ENCODE measurements around the gene SOAT2. TPM values are rescaled to one million over a fixed set of nuclear protein-coding genes. Genes with fewer than 3 reads are reported as not detected.
"Not testable (repeated sequence)": the region's sequence is repeated elsewhere in the genome, so short reads cannot be mapped to it uniquely, and the experiment has no call there.

The SOAT2 gene
- total RNA-seq, 1 donor from 2014 or later, result not detected

GRCh38 chr12:53112431-53112830 is 9.1 kb downstream of the SOAT2 start:
- H3K9me3 Mint-ChIP-seq; DNase-seq (ENCODE audit: low spot score); H3K4me3 Mint-ChIP-seq (ENCODE audit: low read depth); H3K27ac Mint-ChIP-seq; H3K36me3 Mint-ChIP-seq (ENCODE audit: low read depth); H3K27me3 Mint-ChIP-seq (ENCODE audit: low read depth); intact Hi-C loops (cut with micrococcal nuclease); H3K4me1 Mint-ChIP-seq (ENCODE audit: low read depth): not testable (repeated sequence)

- no peaks in the 10 kb centered on the region for H3K9me3 Mint-ChIP-seq
- no peak overlapping the region for H3K4me3 Mint-ChIP-seq (ENCODE audit: low read depth)
- H3K4me1 Mint-ChIP-seq (ENCODE audit: low read depth), result no peaks in the 10 kb centered on the region
- no peak for DNase-seq (ENCODE audit: low spot score)
- H3K36me3 Mint-ChIP-seq (ENCODE audit: low read depth), result no peaks in the 10 kb centered on the region
- H3K27ac Mint-ChIP-seq, result no peak overlapping the region
- intact Hi-C loops (cut with micrococcal nuclease), result no loop called here
- H3K27me3 Mint-ChIP-seq (ENCODE audit: low read depth), result peaks cover 3% of the 10 kb centered on the region
Measured at GRCh38 chr12:53113136-53113705, 9.9 kb downstream of the SOAT2 start.

GRCh38 chr12:53113951-53114350 is 10.7 kb downstream of the SOAT2 start:
- no peaks in the 10 kb centered on the region for H3K36me3 Mint-ChIP-seq (ENCODE audit: low read depth)
- H3K4me1 Mint-ChIP-seq (ENCODE audit: low read depth), result no peaks in the 10 kb centered on the region
- no peak overlapping the region for H3K27ac Mint-ChIP-seq
- H3K9me3 Mint-ChIP-seq, result no peaks in the 10 kb centered on the region
- peaks cover 3% of the 10 kb centered on the region for H3K27me3 Mint-ChIP-seq (ENCODE audit: low read depth)
- H3K4me3 Mint-ChIP-seq (ENCODE audit: low read depth), result no peak overlapping the region
- no peak for DNase-seq (ENCODE audit: low spot score)
- intact Hi-C loops (cut with micrococcal nuclease), result no loop called here

DNA sequence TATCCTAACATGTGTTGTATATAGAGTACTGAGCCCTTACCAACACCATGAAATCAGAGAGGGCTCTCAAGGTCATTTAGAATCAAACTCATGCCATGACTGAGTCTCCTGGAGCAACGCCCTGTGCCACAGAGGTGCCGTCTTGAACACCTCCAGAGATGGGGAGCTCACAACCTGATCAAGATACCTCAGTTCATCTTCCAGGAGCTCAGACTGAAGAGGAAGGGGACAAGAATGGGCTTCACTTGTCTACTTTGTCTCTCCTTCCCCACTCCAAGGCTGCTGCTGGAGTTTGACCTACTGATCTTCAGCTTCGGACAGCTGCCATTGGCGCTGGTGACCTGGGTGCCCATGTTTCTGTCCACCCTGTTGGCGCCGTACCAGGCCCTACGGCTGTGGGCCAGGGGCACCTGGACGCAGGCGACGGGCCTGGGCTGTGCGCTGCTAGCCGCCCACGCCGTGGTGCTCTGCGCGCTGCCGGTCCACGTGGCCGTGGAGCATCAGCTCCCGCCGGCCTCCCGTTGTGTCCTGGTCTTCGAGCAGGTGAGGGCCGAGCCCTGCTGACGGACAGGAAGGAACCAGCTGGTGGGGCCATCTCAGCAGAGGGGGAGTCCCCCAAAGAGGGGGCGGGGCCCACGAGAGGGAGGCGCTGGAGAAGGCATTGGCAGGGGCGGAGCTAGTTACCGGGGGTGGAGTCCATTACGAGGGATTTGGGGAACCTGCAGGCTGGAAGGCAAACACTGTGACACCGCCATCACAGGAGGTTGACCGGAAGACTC is 12.0 kb downstream of the SOAT2 start:
- Mint-ChIP-seq H3K36me3 (ENCODE audit: low read depth) (no peaks in the 10 kb centered on the region), H3K27me3 (ENCODE audit: low read depth) (peaks cover 3% of the 10 kb centered on the region), H3K4me1 (ENCODE audit: low read depth) (no peaks in the 10 kb centered on the region), H3K4me3 (ENCODE audit: low read depth) (no peak overlapping the region), H3K9me3 (no peaks in the 10 kb centered on the region), H3K27ac (no peak overlapping the region)
- intact Hi-C loops (cut with micrococcal nuclease), result no loop called here
- DNase-seq (ENCODE audit: low spot score), result no peak

GRCh38 chr12:53115891-53116648 is 12.8 kb downstream of the SOAT2 start:
- no peak for DNase-seq (ENCODE audit: low spot score)
- H3K4me1 Mint-ChIP-seq (ENCODE audit: low read depth), result no peaks in the 10 kb centered on the region
- H3K27me3 Mint-ChIP-seq (ENCODE audit: low read depth), result peaks cover 3% of the 10 kb centered on the region
- no peaks in the 10 kb centered on the region for H3K36me3 Mint-ChIP-seq (ENCODE audit: low read depth)
- no peak overlapping the region for H3K4me3 Mint-ChIP-seq (ENCODE audit: low read depth)
- intact Hi-C loops (cut with micrococcal nuclease), result no loop called here
- no peaks in the 10 kb centered on the region for H3K9me3 Mint-ChIP-seq
- no peak overlapping the region for H3K27ac Mint-ChIP-seq

DNA sequence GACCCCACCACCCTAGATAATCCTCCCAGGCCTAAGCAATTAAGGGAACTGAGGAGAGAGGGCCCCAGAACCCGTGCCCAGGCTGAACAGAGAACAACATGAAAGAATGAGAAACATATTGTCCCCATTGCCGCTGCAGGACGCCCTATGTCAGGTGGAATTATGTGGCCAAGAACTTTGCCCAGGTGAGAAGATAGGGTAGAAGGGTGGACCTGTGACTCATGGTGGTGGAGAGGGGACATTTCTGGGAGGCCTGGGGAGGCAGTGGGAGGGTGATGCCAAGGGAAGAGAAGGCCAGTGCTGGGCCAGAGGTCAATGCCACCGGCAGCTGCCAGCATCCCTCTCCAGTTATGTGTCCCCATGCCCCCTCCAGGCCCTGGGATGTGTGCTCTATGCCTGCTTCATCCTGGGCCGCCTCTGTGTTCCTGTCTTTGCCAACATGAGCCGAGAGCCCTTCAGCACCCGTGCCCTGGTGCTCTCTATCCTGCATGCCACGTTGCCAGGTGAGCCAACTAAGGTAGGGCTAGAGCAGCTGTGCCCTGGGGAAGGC is 15.5 kb downstream of the SOAT2 start:
- Mint-ChIP-seq H3K4me1 (ENCODE audit: low read depth) (no peaks in the 10 kb centered on the region), H3K27me3 (ENCODE audit: low read depth) (no peaks in the 10 kb centered on the region)
- intact Hi-C loops (cut with micrococcal nuclease), result no loop called here

DNA sequence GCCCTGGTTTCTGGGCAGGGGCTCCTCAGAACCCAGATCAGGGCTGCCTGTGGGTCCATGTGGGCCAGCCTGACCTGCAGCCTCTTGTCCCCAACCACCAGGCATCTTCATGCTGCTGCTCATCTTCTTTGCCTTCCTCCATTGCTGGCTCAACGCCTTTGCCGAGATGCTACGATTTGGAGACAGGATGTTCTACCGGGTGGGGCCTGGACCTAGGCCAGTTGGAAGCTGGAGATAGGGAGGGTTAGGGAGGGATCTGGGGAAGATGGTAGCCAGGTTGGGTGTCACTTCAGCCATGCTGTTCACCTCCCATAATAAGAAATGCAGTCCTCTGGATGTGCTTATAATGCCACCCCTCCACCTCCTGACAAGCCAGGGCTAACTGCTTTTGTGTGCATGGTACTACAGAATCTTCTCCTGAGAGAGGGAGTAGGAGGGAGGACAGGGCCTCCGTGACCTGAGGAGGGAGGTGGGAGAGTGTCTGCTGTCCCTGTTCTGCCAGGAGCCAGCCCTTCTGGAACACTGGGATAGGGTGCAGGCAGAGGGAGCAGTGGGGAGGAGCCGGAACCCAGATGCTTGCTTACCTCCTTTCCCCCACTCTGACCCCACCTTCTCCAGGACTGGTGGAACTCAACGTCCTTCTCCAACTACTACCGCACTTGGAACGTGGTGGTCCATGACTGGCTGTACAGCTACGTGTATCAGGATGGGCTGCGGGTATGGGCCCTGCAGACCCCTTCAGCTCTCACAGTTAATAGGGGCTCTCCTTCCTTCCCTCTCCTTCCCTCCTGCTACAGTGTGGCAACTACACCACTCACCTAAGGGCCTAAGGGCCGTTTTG is 17.6 kb downstream of the SOAT2 start:
- H3K36me3 Mint-ChIP-seq (ENCODE audit: low read depth), result no peaks in the 10 kb centered on the region
- peaks cover under 1% of the 10 kb centered on the region for H3K27me3 Mint-ChIP-seq (ENCODE audit: low read depth)
- intact Hi-C loops (cut with micrococcal nuclease), result no loop called here
- H3K4me3 Mint-ChIP-seq (ENCODE audit: low read depth), result no peak overlapping the region
- DNase-seq (ENCODE audit: low spot score), result no peak
- H3K4me1 Mint-ChIP-seq (ENCODE audit: low read depth), result no peaks in the 10 kb centered on the region
- no peaks in the 10 kb centered on the region for H3K9me3 Mint-ChIP-seq
- no peak overlapping the region for H3K27ac Mint-ChIP-seq

More for the DNA sequence above, 15.5 kb downstream of the SOAT2 start:
- Mint-ChIP-seq H3K4me3 (ENCODE audit: low read depth) (no peak overlapping the region), H3K27ac (no peak overlapping the region), H3K36me3 (ENCODE audit: low read depth) (no peaks in the 10 kb centered on the region), H3K9me3 (no peaks in the 10 kb centered on the region)
- DNase-seq (ENCODE audit: low spot score), result no peak

DNA sequence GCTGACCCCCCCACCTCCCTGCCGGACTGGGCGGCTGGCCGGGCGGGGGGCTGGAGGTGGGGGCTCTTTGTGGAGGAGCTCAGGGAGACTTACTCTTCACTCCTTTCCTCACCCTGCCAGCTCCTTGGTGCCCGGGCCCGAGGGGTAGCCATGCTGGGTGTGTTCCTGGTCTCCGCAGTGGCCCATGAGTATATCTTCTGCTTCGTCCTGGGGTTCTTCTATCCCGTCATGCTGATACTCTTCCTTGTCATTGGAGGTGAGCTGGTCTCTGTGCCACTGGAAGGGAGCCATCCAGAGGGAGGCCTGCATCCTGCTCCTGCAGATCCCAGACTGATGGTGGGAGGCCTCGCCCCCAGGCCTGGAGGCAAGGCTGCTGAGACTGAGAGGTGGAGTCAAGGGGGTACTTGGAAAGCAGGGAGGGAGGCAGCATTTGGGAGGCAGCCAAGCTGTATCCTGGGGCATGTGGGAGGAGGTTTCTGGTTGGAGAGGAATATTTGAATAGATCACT is 19.7 kb downstream of the SOAT2 start:
- peaks cover 9% of the 10 kb centered on the region for H3K27me3 Mint-ChIP-seq (ENCODE audit: low read depth)
- no peak overlapping the region for H3K4me3 Mint-ChIP-seq (ENCODE audit: low read depth)
- no peak for DNase-seq (ENCODE audit: low spot score)
- no peaks in the 10 kb centered on the region for H3K36me3 Mint-ChIP-seq (ENCODE audit: low read depth)
- intact Hi-C loops (cut with micrococcal nuclease), result no loop called here
- no peaks in the 10 kb centered on the region for H3K4me1 Mint-ChIP-seq (ENCODE audit: low read depth)
- H3K9me3 Mint-ChIP-seq, result no peaks in the 10 kb centered on the region
- no peak overlapping the region for H3K27ac Mint-ChIP-seq

GRCh38 chr12:53123578-53124351 is 20.5 kb downstream of the SOAT2 start:
- intact Hi-C loops (cut with micrococcal nuclease), result no loop called here
- H3K27me3 Mint-ChIP-seq (ENCODE audit: low read depth), result peaks cover 9% of the 10 kb centered on the region

GRCh38 chr12:53124352-53124723 is 21.1 kb downstream of the SOAT2 start:
- Mint-ChIP-seq H3K27me3 (ENCODE audit: low read depth) (peaks cover 11% of the 10 kb centered on the region), H3K9me3 (no peaks in the 10 kb centered on the region), H3K4me3 (ENCODE audit: low read depth) (no peak overlapping the region), H3K27ac (no peak overlapping the region), H3K4me1 (ENCODE audit: low read depth) (no peaks in the 10 kb centered on the region), H3K36me3 (ENCODE audit: low read depth) (no peaks in the 10 kb centered on the region)
- no peak for DNase-seq (ENCODE audit: low spot score)
- intact Hi-C loops (cut with micrococcal nuclease), result no loop called here

More at GRCh38 chr12:53123578-53124351, 20.5 kb downstream of the SOAT2 start:
- Mint-ChIP-seq H3K36me3 (ENCODE audit: low read depth) (no peaks in the 10 kb centered on the region), H3K9me3 (no peaks in the 10 kb centered on the region), H3K4me3 (ENCODE audit: low read depth) (no peak overlapping the region), H3K27ac (no peak overlapping the region), H3K4me1 (ENCODE audit: low read depth) (no peaks in the 10 kb centered on the region)
- DNase-seq (ENCODE audit: low spot score), result no peak

- Mint-ChIP-seq H3K4me3 (ENCODE audit: low read depth) (no peak overlapping the region), H3K27me3 (ENCODE audit: low read depth) (peaks cover 14% of the 10 kb centered on the region), H3K9me3 (no peaks in the 10 kb centered on the region), H3K36me3 (ENCODE audit: low read depth) (no peaks in the 10 kb centered on the region), H3K4me1 (ENCODE audit: low read depth) (no peaks in the 10 kb centered on the region), H3K27ac (no peak overlapping the region)
- intact Hi-C loops (cut with micrococcal nuclease), result no loop called here
- DNase-seq (ENCODE audit: low spot score), result no peak
Measured at GRCh38 chr12:53127169-53127568, 23.9 kb downstream of the SOAT2 start.
